GM12801 (cell line): ENCODE data around the gene RC3H1.

Experiments used
- TF ChIP-seq, protein P1 (sequence below): IDR thresholded peaks from one replicate; pipeline ENCODE4 v1.5.1; 2011; ENCODE audit warnings: control low read depth; ENCODE audit not compliant: insufficient read length; ENCODE audit errors: extremely low read depth

RC3H1 gene

DNA sequence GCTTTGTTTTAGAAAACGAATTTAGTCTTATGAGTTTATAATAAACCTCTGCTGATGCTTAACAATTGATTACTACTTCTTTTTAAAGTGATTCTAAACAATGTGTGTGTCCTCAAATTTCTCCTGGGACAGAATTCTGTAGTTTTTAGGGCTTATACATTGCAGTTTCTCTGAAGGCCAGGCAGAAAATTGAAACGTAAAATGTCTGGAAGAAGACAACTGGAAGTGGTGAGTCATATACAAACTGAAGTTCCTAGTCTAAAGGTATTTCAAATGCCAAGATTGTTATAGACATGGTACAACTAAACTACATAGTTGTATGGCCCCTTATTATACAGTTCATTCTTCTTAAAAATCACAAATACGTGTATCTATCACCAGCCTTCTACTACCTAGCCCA is 30.5 kb upstream of the RC3H1 start:
- TF ChIP-seq, protein P1, sequence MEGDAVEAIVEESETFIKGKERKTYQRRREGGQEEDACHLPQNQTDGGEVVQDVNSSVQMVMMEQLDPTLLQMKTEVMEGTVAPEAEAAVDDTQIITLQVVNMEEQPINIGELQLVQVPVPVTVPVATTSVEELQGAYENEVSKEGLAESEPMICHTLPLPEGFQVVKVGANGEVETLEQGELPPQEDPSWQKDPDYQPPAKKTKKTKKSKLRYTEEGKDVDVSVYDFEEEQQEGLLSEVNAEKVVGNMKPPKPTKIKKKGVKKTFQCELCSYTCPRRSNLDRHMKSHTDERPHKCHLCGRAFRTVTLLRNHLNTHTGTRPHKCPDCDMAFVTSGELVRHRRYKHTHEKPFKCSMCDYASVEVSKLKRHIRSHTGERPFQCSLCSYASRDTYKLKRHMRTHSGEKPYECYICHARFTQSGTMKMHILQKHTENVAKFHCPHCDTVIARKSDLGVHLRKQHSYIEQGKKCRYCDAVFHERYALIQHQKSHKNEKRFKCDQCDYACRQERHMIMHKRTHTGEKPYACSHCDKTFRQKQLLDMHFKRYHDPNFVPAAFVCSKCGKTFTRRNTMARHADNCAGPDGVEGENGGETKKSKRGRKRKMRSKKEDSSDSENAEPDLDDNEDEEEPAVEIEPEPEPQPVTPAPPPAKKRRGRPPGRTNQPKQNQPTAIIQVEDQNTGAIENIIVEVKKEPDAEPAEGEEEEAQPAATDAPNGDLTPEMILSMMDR = no peak

DNA sequence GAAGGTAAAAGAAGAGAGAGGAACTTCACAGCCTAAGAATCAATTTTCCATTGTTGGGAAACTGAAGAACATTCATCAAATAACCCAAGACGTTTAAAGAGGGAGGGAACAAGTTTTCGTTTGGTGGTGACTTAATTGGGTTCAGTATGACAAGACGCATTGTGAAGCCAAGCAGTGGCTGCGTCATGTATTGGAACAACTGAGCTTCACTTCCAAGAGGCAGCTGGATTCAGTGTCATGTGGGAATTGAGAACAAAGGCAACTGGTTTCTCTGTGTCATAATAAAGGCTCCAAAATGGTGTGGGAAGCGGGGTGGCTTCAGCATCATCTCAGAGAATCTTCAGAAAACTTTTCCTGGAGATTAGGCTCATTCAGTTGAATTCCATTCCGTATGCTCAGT is 29.8 kb upstream of the RC3H1 start:
- TF ChIP-seq, protein P1 = no peak

DNA sequence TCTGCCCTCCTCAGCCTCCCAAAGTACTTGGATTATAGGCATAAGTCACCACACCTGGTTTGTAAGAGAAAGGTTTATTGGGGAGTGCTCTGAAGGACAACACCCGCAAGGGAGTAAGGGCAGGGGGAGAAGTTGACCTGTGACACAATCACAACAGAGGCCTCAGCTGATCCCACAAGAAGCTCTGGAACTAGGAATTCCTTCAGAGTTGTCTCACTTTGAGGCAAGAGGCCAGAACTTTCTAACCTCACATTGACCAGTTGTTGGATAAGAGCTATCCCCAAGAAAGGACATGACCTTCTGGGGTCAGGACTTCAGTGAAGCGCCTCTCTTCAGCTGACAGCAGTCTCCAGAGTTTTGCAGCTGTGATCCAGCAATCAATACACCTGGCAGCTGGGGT is 27.4 kb upstream of the RC3H1 start:
- TF ChIP-seq, protein P1 = no peak

DNA sequence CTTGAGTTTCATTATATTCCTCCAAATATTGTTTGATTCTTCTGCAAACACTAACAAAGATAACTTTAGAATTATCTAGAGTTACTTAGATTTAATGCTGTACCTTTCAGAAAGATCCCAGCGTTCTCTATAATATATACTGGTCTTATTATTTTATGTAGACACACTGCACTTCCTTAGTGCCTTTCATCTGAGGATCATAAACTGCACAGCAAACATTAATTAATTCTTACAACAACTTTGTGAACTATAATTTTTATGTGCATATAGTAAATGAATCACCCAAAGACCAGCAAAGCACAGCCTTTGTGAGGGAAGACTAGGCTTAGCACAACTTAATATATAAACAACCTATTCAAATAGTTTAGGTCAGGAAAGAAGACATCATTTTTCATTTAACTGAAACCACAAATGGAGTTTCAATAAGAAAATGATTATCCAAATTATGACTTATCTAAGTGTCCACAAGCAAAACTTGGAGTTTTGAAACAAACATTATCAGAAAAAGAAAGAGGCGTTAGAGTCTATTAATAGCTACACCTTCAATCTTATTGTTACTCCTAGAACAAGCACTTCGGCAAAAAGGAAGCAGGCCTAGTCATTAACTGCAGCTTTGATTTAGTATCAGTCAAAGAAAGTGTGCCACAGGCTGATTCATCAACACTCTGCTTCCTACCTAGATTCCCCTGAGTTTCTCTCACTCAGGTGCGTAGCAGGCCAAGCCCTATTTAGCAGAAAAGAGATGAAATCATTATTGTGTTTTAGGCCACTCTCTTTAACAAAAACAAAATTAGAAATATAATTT is 22.5 kb upstream of the RC3H1 start:
- TF ChIP-seq, protein P1 = no peak

DNA sequence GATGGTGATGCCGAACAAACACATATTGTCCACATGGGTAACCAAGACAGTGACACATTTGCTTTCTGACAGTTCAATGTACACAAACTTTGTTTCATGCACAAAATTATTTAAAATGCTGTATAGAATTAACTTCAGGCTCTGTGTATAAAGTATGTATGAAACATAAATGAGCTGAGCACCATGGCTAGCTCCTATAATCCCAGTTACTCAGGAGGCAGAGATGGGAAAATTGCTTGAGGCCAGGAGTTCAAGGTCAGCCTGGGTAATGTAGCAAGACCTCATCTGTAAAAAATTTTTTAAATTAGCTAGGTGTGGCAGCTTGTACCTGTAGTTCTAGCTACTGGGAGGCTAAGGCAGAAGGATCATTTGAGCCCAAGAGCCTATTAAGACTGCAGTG is 19.2 kb upstream of the RC3H1 start:
- TF ChIP-seq, protein P1 = no peak

DNA sequence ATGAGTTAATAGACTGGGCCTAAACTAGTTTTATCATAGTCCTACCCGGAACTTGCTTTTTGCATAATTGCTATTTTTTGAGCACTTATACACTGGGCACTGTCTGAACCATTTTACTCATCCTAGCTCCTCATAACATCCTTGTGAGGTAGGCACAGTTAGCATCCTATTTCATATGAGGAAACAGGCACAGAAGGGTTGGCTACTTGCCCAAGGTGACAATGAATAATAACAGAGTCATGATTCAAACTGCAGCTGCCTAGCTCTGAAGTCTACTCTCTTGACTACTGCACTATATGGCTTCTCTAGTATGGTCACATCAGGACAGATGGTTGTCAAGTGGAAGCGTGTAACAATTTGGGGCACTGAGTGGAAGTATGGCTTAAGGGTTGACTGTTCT is 18.2 kb upstream of the RC3H1 start:
- TF ChIP-seq, protein P1 = no peak

DNA sequence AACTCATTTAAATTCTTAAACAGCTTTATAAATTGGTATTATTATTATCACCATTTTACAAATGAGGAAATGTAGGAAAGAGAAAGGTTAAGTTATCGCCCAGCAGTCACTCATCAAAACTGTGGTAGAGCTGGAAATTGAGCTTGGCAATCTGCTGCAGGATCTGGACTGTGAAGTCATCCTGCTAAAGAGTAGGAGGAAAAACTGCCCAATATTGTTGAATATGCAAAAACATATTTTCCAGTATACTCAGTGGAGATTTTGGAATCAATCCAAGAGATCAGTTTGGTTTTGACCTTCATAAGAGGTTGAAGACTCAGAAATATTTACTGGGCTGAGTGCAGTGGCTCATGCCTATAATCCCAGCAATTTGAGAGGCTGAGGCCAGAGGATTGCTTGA is 16.9 kb upstream of the RC3H1 start:
- TF ChIP-seq, protein P1 = no peak
